Natural killer cell (primary cell): Measurements from ENCODE around the gene IRF7. TPM values are rescaled to one million over a fixed set of nuclear protein-coding genes. Genes with fewer than 3 reads are reported as not detected.

Source experiments
- ATAC-seq, 3 donors: fragments of 150-1000 bp in 2 of 3; fragments of 200-7000 bp in 1 of 3; cut with Tn5 transposase; 1 replicate in 1 of 3; 2 replicates in 2 of 3; pipeline ENCODE4 v1.10.0; 2021; ENCODE audit warnings: mild to moderate bottlenecking in 2 of 3, moderate library complexity in 2 of 3
- DNase-seq, 2 donors: peaks; one replicate each; pipeline versions ENCODE4 v3.0.0 to v3.0.0-alpha.2; 2013 to 2021; ENCODE audit warnings: mixed read lengths in 1 of 2
- H3K27ac ChIP-seq: one replicate; pipeline ENCODE4 v1.5.1; 2013; ENCODE audit warnings: mild to moderate bottlenecking, low read length
- H3K27me3 ChIP-seq: one replicate; pipeline ENCODE4 v1.6.1; 2013; ENCODE audit warnings: low read length; ENCODE audit not compliant: control insufficient read depth, insufficient read depth
- H3K36me3 ChIP-seq: one replicate; pipeline ENCODE4 v1.6.1; 2013; ENCODE audit warnings: low read length; ENCODE audit not compliant: control insufficient read depth, insufficient read depth
- H3K4me1 ChIP-seq: one replicate; pipeline ENCODE4 v1.6.1; 2013; ENCODE audit warnings: low read length; ENCODE audit not compliant: control insufficient read depth, insufficient read depth
- H3K4me3 ChIP-seq: one replicate; pipeline ENCODE4 v1.5.1; 2013; ENCODE audit warnings: low read length
- H3K9me3 ChIP-seq: one replicate; pipeline ENCODE4 v1.6.1; 2013; ENCODE audit warnings: low read length; ENCODE audit not compliant: control insufficient read depth, insufficient read depth
- H3K27ac Mint-ChIP-seq, 2 donors: one replicate each; pipeline ENCODE4 v1.8.0; 2022; ENCODE audit warnings: mild to moderate bottlenecking in 2 of 2, mixed read lengths in 2 of 2, moderate library complexity in 1 of 2
- H3K27me3 Mint-ChIP-seq, 2 donors: one replicate each; pipeline ENCODE4 v1.8.0; 2022; ENCODE audit warnings: low read depth in 2 of 2, mixed read lengths in 2 of 2
- H3K36me3 Mint-ChIP-seq: one replicate; pipeline ENCODE4 v1.8.0; 2022; ENCODE audit warnings: mixed read lengths
- H3K4me1 Mint-ChIP-seq, 2 donors: one replicate each; pipeline ENCODE4 v1.8.0; 2022; ENCODE audit warnings: mixed read lengths in 2 of 2
- H3K4me3 Mint-ChIP-seq: one replicate; pipeline ENCODE4 v1.8.0; 2022; ENCODE audit warnings: mild to moderate bottlenecking, moderate library complexity, mixed read lengths
- H3K9me3 Mint-ChIP-seq, 2 donors: one replicate each; pipeline ENCODE4 v1.8.0; 2022; ENCODE audit warnings: mixed read lengths in 2 of 2
- WGBS: methylation state at CpG from one replicate; pipeline ENCODE4 v1.1.7; 2013; ENCODE audit warnings: missing lambda C conversion rate; ENCODE audit not compliant: insufficient coverage; 5-methylcytosine and 5-hydroxymethylcytosine counted together
- intact Hi-C: fragments of 100-400 bp; cut with micrococcal nuclease; formaldehyde crosslinking; loops from one replicate; pipeline ENCODE4 v1.14.2; 2022
- total RNA-seq, 4 donors: library from RNA; stranded (reverse); fragments of 120-200 nt in 1 of 4; gene quantifications; one replicate each; pipeline versions ENCODE4 v1.2.3 to v1.2.4, GENCODE V29; 2013 to 2022
- TF ChIP-seq, protein P1 (sequence below): fragments of 200-600 bp; IDR thresholded peaks from one replicate; pipeline ENCODE4 v1.8.0; 2022; ENCODE audit warnings: antibody characterized with exemption

The IRF7 gene
- total RNA-seq, 3 donors from 2014 or later (not counting 1 experiment from before 2014, with no cell fraction given), result 63.3 to 97.3 (median 77.3) TPM

GRCh38 chr11:586376-587316 is 29.1 kb downstream of the IRF7 start:
- Histone ChIP-seq H3K27me3 (no peaks in the 10 kb centered on the region), H3K9me3 (no peaks in the 10 kb centered on the region), H3K36me3 (peaks cover 51% of the 10 kb centered on the region), H3K4me1 (peaks cover 14% of the 10 kb centered on the region), H3K4me3 (no peak overlapping the region), H3K27ac (no peak overlapping the region)
- TF ChIP-seq, protein P1, sequence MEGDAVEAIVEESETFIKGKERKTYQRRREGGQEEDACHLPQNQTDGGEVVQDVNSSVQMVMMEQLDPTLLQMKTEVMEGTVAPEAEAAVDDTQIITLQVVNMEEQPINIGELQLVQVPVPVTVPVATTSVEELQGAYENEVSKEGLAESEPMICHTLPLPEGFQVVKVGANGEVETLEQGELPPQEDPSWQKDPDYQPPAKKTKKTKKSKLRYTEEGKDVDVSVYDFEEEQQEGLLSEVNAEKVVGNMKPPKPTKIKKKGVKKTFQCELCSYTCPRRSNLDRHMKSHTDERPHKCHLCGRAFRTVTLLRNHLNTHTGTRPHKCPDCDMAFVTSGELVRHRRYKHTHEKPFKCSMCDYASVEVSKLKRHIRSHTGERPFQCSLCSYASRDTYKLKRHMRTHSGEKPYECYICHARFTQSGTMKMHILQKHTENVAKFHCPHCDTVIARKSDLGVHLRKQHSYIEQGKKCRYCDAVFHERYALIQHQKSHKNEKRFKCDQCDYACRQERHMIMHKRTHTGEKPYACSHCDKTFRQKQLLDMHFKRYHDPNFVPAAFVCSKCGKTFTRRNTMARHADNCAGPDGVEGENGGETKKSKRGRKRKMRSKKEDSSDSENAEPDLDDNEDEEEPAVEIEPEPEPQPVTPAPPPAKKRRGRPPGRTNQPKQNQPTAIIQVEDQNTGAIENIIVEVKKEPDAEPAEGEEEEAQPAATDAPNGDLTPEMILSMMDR, result no peak
- H3K4me1 Mint-ChIP-seq, result peaks cover 20 to 33% of the 10 kb centered on the region in 2 donors
- no peaks in the 10 kb centered on the region for H3K9me3 Mint-ChIP-seq
- ATAC-seq (no peak), DNase-seq (no peak)
- H3K27ac Mint-ChIP-seq, result peak overlapping the region in 1 of 2 donors; percentile 86
- no peak overlapping the region for H3K4me3 Mint-ChIP-seq
- H3K36me3 Mint-ChIP-seq, result peaks cover 8% of the 10 kb centered on the region
- H3K27me3 Mint-ChIP-seq, result no peaks in the 10 kb centered on the region
- intact Hi-C loops, result no loop called here
- WGBS, result 93% methylated on average over 32 of the region's 32 CpGs

GRCh38 chr11:584287-584686 is 31.5 kb downstream of the IRF7 start:
- Histone ChIP-seq H3K27ac (no peak overlapping the region), H3K4me1 (peaks cover 35% of the 10 kb centered on the region), H3K4me3 (no peak overlapping the region), H3K36me3 (peaks cover 34% of the 10 kb centered on the region), H3K27me3 (no peaks in the 10 kb centered on the region), H3K9me3 (no peaks in the 10 kb centered on the region)
- Mint-ChIP-seq H3K36me3 (peaks cover 4% of the 10 kb centered on the region), H3K27me3 (no peaks in the 10 kb centered on the region), H3K9me3 (no peaks in the 10 kb centered on the region), H3K4me1 (peaks cover 41 to 51% of the 10 kb centered on the region in 2 donors), H3K27ac (no peak overlapping the region), H3K4me3 (no peak overlapping the region)
- TF ChIP-seq, protein P1, result no peak
- no peak for ATAC-seq
- intact Hi-C loops, result no loop called here
- 98% methylated on average over 10 of the region's 10 CpGs for WGBS
- no peak for DNase-seq

- H3K27ac Mint-ChIP-seq, result peak overlapping the region; percentile 53 to 66
- H3K9me3 ChIP-seq, result no peaks in the 10 kb centered on the region
- ATAC-seq, result no peak
- H3K4me3 Mint-ChIP-seq, result no peak overlapping the region
- H3K36me3 ChIP-seq, result peaks cover 24% of the 10 kb centered on the region
- 93% methylated on average over 17 of the region's 17 CpGs for WGBS
- H3K27me3 Mint-ChIP-seq, result no peaks in the 10 kb centered on the region
- no peak overlapping the region for H3K4me3 ChIP-seq
- intact Hi-C loops, result no loop called here
- H3K9me3 Mint-ChIP-seq, result no peaks in the 10 kb centered on the region
- H3K27ac ChIP-seq, result no peak overlapping the region
- no peaks in the 10 kb centered on the region for H3K36me3 Mint-ChIP-seq
- TF ChIP-seq, protein P1, result no peak
- H3K4me1 Mint-ChIP-seq, result peaks cover 46 to 50% of the 10 kb centered on the region in 2 donors
- DNase-seq, result no peak
- peaks cover 46% of the 10 kb centered on the region for H3K4me1 ChIP-seq
- no peaks in the 10 kb centered on the region for H3K27me3 ChIP-seq
Observed at GRCh38 chr11:581752-582151, 34.0 kb downstream of the IRF7 start.
